RCC 7860 (cell line): ENCODE results near the gene FER.
"Not testable (repeated sequence)": the region's sequence is repeated elsewhere in the genome, so short reads cannot be mapped to it uniquely, and the experiment has no call there.

ENCODE experiments used
- DNase-seq: peaks from one replicate; pipeline ENCODE4 v3.0.0-alpha.2; 2015; ENCODE audit warnings: low spot score
- FAIRE-seq: peaks from 2 replicates; lab custom pipeline; 2012; peaks lifted over from hg19 to GRCh38; lab: Jason Lieb, UNC

Gene FER

DNA sequence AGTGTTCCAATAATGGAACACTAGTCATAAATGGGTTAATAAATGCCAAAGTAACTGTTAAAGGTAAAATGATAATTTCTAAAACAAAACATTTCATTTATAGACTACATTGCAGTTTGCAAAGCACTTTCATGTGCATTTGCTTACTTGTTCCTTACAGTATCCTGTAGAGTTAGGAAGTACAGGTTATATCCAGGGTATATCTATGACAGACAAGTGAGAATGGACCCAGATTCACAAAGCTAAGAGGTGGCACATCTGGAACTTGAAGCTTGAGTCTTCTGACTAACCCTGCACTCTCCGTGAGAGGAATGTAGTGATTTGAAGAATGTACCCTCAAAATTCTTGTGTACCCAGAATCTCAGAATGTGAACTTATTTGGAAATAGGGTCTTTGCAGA is 121.4 kb downstream of the FER start:
- FAIRE-seq, result no peak

GRCh38 chr5:108876451-108876850 is 128.8 kb downstream of the FER start:
- FAIRE-seq, result no peak

More for the DNA sequence above, 121.4 kb downstream of the FER start:
- DNase-seq, result no peak

DNA sequence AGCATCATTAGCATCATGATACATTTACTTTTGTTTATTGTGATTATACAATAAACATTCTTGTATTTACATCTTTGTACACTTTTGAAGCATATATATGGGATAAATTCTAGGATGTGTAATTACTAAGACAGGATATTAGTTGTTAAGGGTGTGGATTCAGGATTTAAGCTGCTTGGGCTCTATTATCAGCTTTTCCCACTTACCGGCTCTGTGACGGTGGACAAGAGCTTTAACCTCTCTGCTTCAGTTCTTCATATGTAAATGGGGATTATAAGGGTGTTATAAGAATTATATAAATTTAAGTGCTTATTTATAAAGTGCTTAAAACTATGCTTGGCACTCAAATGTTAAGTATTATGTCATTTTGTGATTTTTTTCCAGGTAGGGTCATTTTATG is 131.1 kb downstream of the FER start:
- FAIRE-seq, result no peak
- DNase-seq, result no peak

More at GRCh38 chr5:108876451-108876850, 128.8 kb downstream of the FER start:
- DNase-seq, result no peak

DNA sequence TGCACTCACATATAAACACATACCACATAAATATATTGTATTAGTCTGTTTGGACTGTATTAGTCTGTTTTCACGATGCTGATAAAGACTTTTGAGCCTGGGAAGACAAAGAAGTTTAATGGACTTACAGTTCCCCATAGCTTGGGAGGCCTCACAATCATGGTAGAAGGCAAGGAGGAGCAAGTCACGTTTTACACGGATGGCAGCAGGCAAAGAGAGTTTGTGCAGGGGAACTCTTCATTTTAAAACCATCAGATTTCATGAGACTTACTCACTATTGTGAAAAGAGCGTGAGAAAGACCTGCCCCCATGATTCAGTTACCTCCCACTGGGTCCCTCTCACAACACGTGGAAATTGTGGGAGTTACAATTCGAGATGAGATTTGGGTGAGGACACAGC is 133.4 kb downstream of the FER start:
- FAIRE-seq, result no peak
- no peak for DNase-seq

DNA sequence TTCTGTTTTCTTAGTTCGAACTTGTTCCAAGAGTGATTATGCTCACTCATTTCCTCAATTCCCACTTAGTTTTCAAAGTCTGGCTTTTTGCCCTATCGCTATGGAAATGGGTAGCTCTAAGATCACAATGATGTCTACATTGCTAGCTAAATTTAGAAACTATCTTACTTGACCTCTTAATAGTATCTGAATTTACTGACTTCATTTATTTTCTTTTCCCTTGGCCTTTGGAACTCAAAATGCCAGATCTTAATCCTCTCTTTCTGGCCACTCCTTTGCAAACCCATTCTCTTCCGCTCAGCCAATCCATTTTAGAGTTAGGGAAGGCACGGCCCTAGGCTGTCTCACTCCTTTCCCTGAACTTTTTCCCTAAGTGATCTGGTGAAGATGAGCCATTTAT is 137.0 kb downstream of the FER start:
- no peak for FAIRE-seq
- DNase-seq, result no peak

DNA sequence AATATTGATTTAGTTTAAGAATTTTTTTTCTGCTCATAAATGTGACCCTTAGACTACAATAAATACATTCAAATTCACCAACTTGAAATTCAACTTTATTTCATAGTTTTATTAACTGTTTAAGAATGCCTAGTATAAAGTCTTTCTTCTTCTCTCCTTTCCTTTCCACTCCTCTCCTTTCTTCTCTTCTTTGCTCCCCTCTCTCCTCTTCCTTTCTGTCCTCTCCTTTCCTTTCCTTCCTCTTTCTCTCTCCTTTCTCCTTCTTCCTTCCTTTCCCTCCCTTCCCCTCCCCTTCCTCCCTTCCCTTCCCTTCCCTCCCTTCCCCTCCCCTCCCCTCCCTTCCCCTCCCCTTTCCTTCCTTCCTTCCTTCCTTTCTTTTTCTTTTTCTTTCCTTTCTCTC is 150.6 kb downstream of the FER start:
- DNase-seq (no peak), FAIRE-seq (no peak)

GRCh38 chr5:108898707-108899106 is 151.0 kb downstream of the FER start:
- DNase-seq, result no peak
- FAIRE-seq, result no peak

- FAIRE-seq, DNase-seq: not testable (repeated sequence)
These were observed 151.5 kb downstream of the FER start for GRCh38 chr5:108899244-108899643.

DNA sequence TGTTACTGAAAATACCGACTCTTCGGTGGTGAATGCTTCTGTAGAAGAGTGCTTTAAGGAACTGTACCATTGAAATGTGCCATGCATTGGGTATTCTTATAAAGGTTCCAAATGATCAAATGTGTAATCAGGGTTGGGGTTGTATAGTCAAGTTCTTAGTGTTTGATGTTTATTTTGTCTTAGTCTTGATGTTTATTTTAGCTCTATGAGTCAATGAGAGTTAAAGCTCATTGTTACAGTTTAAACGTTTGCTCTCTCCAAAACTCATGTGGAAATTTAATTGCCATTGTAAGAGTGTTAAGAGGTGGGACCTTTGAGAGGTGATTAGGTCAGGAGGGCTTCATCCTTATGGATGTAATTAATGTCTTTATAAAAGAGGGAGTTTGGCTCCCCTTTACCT is 153.0 kb downstream of the FER start:
- FAIRE-seq (no peak), DNase-seq (no peak)

GRCh38 chr5:108905805-108906204 is 158.1 kb downstream of the FER start:
- no peak for DNase-seq
- FAIRE-seq, result peak; percentile 17

- DNase-seq (no peak), FAIRE-seq (no peak)
These were observed 162.9 kb downstream of the FER start for GRCh38 chr5:108910627-108911026.

- DNase-seq, result no peak
- no peak for FAIRE-seq
These were observed 163.4 kb downstream of the FER start for GRCh38 chr5:108911055-108911454.

DNA sequence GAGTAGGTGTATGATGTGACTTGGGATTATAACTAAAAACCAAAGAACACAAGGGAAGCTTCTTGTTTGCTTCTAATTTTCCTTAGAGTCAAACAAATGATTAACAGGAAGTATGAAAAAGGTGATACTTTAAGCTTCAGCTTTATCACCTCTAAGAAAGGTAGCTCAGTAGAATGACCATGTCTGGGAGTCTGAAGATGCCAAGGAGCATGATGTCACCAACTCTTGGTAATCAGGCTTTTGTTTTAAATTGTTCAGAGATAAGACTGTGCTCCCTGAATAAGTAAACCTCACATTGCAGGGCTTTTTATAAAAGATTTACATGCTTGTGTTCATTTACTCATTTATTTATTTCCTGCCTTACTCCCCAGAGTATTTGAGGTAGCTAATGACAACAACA is 169.9 kb downstream of the FER start:
- no peak for DNase-seq
- FAIRE-seq, result no peak

GRCh38 chr5:108919591-108920326 is 172.1 kb downstream of the FER start:
- FAIRE-seq (peak; percentile 8), DNase-seq (no peak)

DNA sequence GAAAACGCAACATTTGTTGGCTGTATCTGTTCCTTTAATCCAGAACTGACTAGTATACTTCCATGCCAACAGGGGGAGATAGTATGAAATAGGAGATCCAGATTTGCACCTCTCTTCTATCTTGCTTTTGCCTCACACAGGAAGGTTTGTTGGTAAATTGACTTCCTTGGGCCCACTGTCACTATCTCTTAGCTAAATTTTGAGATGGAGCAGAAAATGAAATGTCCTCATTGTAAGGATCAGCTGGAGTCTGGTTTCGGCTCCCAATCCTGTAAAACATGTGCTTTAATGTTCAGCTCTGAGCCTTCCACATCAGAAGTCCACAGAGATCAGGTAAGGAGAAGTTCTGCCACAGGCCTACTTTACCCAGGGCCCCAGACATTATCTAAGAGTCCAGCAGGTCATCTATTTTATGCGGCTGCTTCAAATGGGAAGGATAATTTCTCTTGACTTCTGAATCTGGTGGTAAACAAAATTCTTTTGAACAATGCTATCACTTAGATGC is 176.8 kb downstream of the FER start:
- FAIRE-seq (no peak), DNase-seq (no peak)

DNA sequence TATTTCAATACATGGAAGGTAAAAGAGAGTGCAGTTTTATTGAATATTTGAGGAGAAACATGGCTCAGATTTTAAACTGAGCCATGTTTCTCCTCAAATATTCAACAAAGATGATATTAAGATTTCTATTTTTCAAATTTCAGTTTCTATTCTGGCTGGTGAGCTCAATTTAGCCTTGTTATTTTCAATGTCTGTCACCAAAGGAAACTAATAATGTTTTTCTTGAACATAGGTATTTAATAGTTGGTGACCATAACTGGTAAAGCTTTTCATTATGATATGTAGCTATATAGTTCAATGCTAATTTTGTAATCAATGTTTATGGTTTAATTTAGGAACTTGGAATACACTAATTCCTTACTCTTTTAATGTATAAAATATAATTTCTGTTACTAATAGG is 177.4 kb downstream of the FER start:
- FAIRE-seq (no peak), DNase-seq (no peak)

GRCh38 chr5:108930107-108930506 is 182.4 kb downstream of the FER start:
- DNase-seq, result no peak
- no peak for FAIRE-seq

DNA sequence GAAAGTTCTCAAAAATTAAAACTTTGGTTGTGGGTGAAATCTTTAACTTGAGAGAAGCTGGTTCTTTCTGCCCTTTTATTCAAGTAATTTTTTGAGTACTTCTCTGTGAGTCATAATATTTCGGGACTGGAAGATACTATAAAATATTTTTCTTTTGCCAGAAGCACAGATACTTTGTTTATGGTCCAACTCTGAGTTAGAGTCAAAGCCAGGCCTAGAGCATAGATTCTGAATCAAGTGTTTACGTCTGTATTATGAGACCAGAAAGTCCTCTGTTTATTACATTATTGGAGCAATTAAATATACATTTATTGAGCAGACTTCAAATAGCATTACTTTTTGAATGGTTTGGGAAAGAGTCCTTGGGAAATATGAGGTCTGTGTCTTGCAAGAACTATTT is 187.9 kb downstream of the FER start:
- DNase-seq (no peak), FAIRE-seq (no peak)

DNA sequence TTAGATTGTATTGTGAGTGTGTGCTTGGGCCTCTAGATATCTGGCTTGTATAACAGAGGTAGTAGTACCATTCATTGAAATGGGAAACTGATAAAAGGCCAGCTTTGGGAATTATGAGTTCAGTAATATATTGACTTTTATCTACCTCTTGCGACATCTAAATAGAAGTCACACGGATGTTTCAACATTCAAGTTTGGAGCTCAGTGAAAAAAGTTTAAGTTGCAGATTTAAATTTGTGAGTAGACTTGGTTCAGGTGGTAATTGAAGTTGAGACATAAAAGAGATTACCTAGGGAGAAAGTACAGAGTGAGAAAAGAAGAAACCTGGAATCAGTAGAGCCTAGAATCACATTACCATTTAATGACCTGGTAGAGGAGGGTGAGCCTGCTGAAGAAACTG is 189.5 kb downstream of the FER start:
- DNase-seq, result no peak
- no peak for FAIRE-seq

- FAIRE-seq, result no peak
- no peak for DNase-seq
These were observed 192.8 kb downstream of the FER start for GRCh38 chr5:108940506-108940905.

DNA sequence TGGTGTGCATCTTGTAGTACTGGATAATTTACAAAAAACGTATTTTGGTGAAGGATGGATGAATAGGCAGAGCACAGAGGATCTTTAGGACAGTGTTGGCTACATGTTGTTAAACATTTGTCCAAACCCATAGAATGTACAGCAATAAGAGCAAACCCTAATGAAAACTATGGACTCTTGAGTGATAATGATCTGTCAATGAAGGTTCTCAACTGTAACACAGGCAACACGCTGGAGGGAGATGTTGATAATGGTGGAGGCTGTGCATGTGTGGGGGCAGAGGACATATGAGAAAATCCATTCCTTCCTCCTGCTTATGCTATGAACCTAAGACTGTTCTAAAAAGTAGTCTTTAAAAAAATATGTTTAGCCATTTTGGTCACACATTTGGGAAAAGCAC is 194.0 kb downstream of the FER start:
- no peak for FAIRE-seq
- DNase-seq, result no peak

DNA sequence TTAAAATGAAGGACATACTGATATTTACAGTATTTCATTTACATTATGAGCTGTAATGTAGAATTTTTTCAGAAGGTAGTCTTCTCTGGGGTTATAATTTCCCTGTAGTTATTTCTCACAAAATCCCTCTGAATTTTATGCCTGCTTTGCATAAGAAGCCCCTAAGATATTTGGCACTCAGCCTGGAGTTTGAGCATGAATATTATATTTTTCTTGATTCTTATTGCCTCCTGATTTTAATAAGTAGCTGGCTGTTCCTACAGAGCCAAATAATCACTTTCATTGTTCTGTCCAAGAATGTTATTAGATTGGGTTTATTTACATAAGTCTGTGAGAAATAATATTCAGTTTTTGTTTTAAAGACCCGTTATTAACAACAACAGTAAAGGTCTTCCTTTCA is 195.0 kb downstream of the FER start:
- FAIRE-seq, result no peak

GRCh38 chr5:108945094-108945493 is 197.4 kb downstream of the FER start:
- FAIRE-seq (no peak), DNase-seq (no peak)

More for the DNA sequence above, 195.0 kb downstream of the FER start:
- DNase-seq, result no peak
